ENCODE data around the gene C19orf33. TPM values are rescaled to one million over a fixed set of nuclear protein-coding genes. Genes with fewer than 3 reads are reported as not detected.

The C19orf33 gene
- total and polyA plus RNA-seq, 2 of the 8 experiments (the other 6 are each of a cell fraction or from before 2014, with no cell fraction given), result 6.0 to 36.0 TPM

- CTCF ChIA-PET (ENCODE audit: partially characterized antibody), result interaction anchor here (1.0 to 1.4 kb wide), 3 partner anchors 27 to 64 kb away, joined by 3 to 4 read pairs (median 4); partner anchors contain the start of gene CATSPERG
- H2BK20ac ChIP-seq (ENCODE audit: low read length), result no peak overlapping the region
- H3K9ac ChIP-seq (replicated peaks in 1 of 4; ENCODE audit: extremely low read depth in 1 of 4, low read depth in 3 of 4, low read length in 3 of 4), result no peak overlapping the region; a peak in 1 of 7 replicates
- no peak overlapping the region for H3K14ac ChIP-seq (ENCODE audit: insufficient read length)
- H3K27ac ChIP-seq (ENCODE audit: low read depth, low read length), result no peak overlapping the region
- no peaks in the 10 kb centered on the region; a peak in 1 of 7 replicates for H3K27me3 ChIP-seq (replicated peaks in 1 of 4; ENCODE audit: control insufficient read depth in 3 of 4, extremely low read depth in 1 of 4, insufficient read depth in 3 of 4, low read length in 3 of 4)
- no peak overlapping the region for H3K4me3 ChIP-seq (ENCODE audit: extremely low read depth in 1 of 4, insufficient read depth in 2 of 4, low read depth in 3 of 4, low read length in 4 of 4)
- no peak for FAIRE-seq
- H3K56ac ChIP-seq (replicated peaks; ENCODE audit: insufficient read length, low read depth, low read length), result no peak overlapping the region
- H2BK15ac ChIP-seq (ENCODE audit: low read length), result no peak overlapping the region
- H2BK12ac ChIP-seq (ENCODE audit: low read depth, low read length), result no peak overlapping the region
- H4K5ac ChIP-seq (ENCODE audit: insufficient read length, low read depth, low read length), result no peak overlapping the region
- WGBS, 2 experiments (ENCODE audit: extremely low coverage in 1 of 2, insufficient coverage in 1 of 2, insufficient read length in 1 of 2, insufficient replicate concordance in 2 of 2, low coverage in 1 of 2, low lambda C conversion rate in 2 of 2, missing lambda C conversion rate in 1 of 2), result 96% methylated on average over 8 of the region's 12 CpGs; no CpG with 5 or more reads in 1 of the 2 experiments
- H3K23ac ChIP-seq (ENCODE audit: insufficient read length), result no peak overlapping the region
- H2BK5ac ChIP-seq (ENCODE audit: low read depth, low read length), result no peak overlapping the region
- H3K18ac ChIP-seq (ENCODE audit: extremely low read depth, low read length), result no peak overlapping the region
- H3K36me3 ChIP-seq (ENCODE audit: control insufficient read depth in 2 of 4, insufficient read depth in 4 of 4, low read length in 3 of 4), result peaks cover 0 to 18% (median 9%) of the 10 kb centered on the region in 4 experiments; a peak in 5 of 8 replicates
- H3K79me1 ChIP-seq (ENCODE audit: low read depth, low read length), result peaks cover 8% of the 10 kb centered on the region
- H4K91ac ChIP-seq (replicated peaks; ENCODE audit: insufficient read length, low read length), result no peak overlapping the region
- H3K4me2 ChIP-seq (ENCODE audit: insufficient read depth in 1 of 2, low read depth in 2 of 2, low read length in 2 of 2), result no peak overlapping the region
- peaks cover 0 to 15% of the 10 kb centered on the region in 2 experiments; a peak in 2 of 4 replicates for H3K79me2 ChIP-seq (ENCODE audit: control insufficient read depth in 1 of 2, insufficient read depth in 2 of 2, low read length in 2 of 2)
- no peak for DNase-seq (ENCODE audit: low read depth in 1 of 2, low spot score in 2 of 2)
- no peak overlapping the region for H4K8ac ChIP-seq (ENCODE audit: extremely low read depth, insufficient read depth, low read length)
- H4K20me1 ChIP-seq (replicated peaks in 1 of 2; ENCODE audit: control insufficient read depth in 1 of 2, insufficient read depth in 2 of 2, low read length in 2 of 2), result peaks cover 4 to 16% of the 10 kb centered on the region in 2 experiments
- no peak overlapping the region for H2AFZ ChIP-seq (ENCODE audit: low read length)
- H3K4me1 ChIP-seq (replicated peaks in 1 of 4; ENCODE audit: control insufficient read depth in 3 of 4, insufficient read depth in 4 of 4, low read length in 3 of 4), result peaks cover 0 to 14% (median 4%) of the 10 kb centered on the region in 4 experiments; a peak in 4 of 7 replicates
- no peak overlapping the region for H3K4ac ChIP-seq (replicated peaks; ENCODE audit: insufficient read length, low read depth, low read length)
- no peak overlapping the region for H2BK120ac ChIP-seq (replicated peaks; ENCODE audit: low read depth, low read length)
- H2AK5ac ChIP-seq (ENCODE audit: low read depth, low read length), result no peak overlapping the region
- POLR2A ChIA-PET (ENCODE audit: partially characterized antibody), result interaction anchor here (1.2 kb wide), 1 partner anchor 11 kb away, joined by 3 read pairs; the partner anchor contains the start of gene KCNK6
- peaks cover 12% of the 10 kb centered on the region; the same call in 1 of the 2 replicates for H3K23me2 ChIP-seq (ENCODE audit: low read depth, low read length)
- no peaks in the 10 kb centered on the region for H3K9me3 ChIP-seq (ENCODE audit: insufficient read depth in 2 of 2, low read depth in 1 of 2, low read length in 1 of 2)
- TF ChIP-seq EP300 (IDR thresholded peaks at IDR 0.05; ENCODE audit: borderline replicate concordance in 1 of 2, low read depth in 2 of 2, low read length in 2 of 2), result no peak
These were observed 4.1 kb downstream of the C19orf33 start for GRCh38 chr19:38308006-38308766.

All from H1 (cell line).